ENCODE measurements around the gene ASL. TPM values are rescaled to one million over a fixed set of nuclear protein-coding genes. Genes with fewer than 3 reads are reported as not detected.
A peak's percentile ranks its signal among the peaks of the same experiment; 100 is the strongest.

Gene ASL
- total and polyA plus RNA-seq, 10 of the 15 experiments (the other 5 are each of a cell fraction or from before 2014, with no cell fraction given), result 0.66 to 36.7 (median 28.8) TPM

DNA sequence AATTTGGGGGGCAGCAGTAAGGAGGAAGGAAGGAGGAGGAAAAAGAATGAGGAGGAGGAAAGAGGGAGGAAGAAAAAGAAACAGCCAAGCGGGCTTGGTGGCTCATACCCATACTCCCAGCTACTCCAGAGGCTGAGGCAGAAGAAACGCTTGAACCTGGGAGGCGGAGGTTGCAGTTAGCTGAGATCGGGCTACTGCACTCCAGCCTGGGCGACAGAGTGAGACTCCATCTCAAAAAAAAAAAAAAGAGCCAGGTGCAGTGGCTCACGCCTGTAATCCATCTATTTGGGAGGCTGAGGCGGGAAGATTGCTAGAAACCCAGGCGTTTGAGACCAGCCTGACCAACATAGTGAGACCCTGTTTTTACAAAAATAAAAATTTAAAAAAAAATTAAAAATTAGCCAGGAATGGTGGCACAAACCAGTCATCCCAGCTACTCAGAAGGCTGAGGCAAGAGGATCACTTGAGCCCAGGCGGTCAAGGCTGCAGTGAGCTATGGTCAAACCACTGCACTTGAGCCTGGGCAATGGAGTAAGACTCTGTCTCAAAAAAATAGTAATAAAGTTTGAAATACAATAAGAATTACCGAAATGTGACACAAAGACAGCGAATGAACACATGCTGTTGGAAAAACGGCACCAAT lies 24.9 kb downstream of the ASL start:
- POLR2A ChIA-PET, result no interaction called here
- Histone ChIP-seq H4K20me1 (ENCODE audit: control insufficient read depth, insufficient read depth) (no peaks in the 10 kb centered on the region), H3K4me3 (no peak overlapping the region), H3K4me1 (ENCODE audit: control insufficient read depth, insufficient read depth, low read length) (peaks cover 8% of the 10 kb centered on the region), H3K9ac (ENCODE audit: control insufficient read depth, insufficient read depth, low read length) (no peak overlapping the region; the same call in 1 of the 2 replicates), H3K36me3 (ENCODE audit: control insufficient read depth in 2 of 2, insufficient read depth in 2 of 2, low read length in 1 of 2) (no peaks in the 10 kb centered on the region), H3K4me2 (ENCODE audit: control insufficient read depth, insufficient read depth) (peak overlapping the region; percentile 84; the same call in 1 of the 2 replicates), H3K9me3 (replicated peaks; ENCODE audit: control insufficient read depth, insufficient read depth, low read length) (no peaks in the 10 kb centered on the region), H3K79me2 (ENCODE audit: control insufficient read depth, insufficient read depth, low read length) (no peaks in the 10 kb centered on the region), H2AFZ (ENCODE audit: control insufficient read depth, low read depth, low read length) (peak overlapping the region; percentile 95), H3K27ac (ENCODE audit: control insufficient read depth, insufficient read depth) (no peak overlapping the region), H3K27me3 (replicated peaks in 1 of 2; ENCODE audit: control insufficient read depth in 2 of 2, insufficient read depth in 2 of 2, low read length in 1 of 2) (no peaks in the 10 kb centered on the region)
- no peak for TF ChIP-seq ZNF687 (IDR thresholded peaks at IDR 0.05)
- no peak for TF ChIP-seq PAX8 (IDR thresholded peaks at IDR 0.05)
- no peak for TF ChIP-seq SMARCA5 (IDR thresholded peaks at IDR 0.05)
- TF ChIP-seq MEF2B (IDR thresholded peaks at IDR 0.05; ENCODE audit: partially characterized antibody, poor library complexity, severe bottlenecking), result no peak
- no peak for TF ChIP-seq YY1 (IDR thresholded peaks at IDR 0.05; ENCODE audit: low read depth, low read length)
- TF ChIP-seq STAT3 (IDR thresholded peaks at IDR 0.05; ENCODE audit: low read depth, low read length), result no peak
- TF ChIP-seq ZBTB11 (CRISPR knock-in tag; IDR thresholded peaks at IDR 0.05), result no peak
- no peak for TF ChIP-seq KDM1A (IDR thresholded peaks at IDR 0.05; ENCODE audit: borderline replicate concordance)
- no peak for TF ChIP-seq MYC (IDR thresholded peaks at IDR 0.05; ENCODE audit: insufficient read depth, insufficient read length, insufficient replicate concordance, low read length, severe bottlenecking)
- TF ChIP-seq, protein P1, sequence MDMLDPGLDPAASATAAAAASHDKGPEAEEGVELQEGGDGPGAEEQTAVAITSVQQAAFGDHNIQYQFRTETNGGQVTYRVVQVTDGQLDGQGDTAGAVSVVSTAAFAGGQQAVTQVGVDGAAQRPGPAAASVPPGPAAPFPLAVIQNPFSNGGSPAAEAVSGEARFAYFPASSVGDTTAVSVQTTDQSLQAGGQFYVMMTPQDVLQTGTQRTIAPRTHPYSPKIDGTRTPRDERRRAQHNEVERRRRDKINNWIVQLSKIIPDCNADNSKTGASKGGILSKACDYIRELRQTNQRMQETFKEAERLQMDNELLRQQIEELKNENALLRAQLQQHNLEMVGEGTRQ (IDR thresholded peaks at IDR 0.05; ENCODE audit: borderline replicate concordance, low read depth, low read length), result no peak
- TF ChIP-seq NRF1 (conservative IDR thresholded peaks at IDR 0.05; ENCODE audit: low read depth, low read length), result no peak
- TF ChIP-seq PAX5 (IDR thresholded peaks at IDR 0.05; ENCODE audit: borderline replicate concordance, low read depth, low read length), result no peak
- TF ChIP-seq ZNF274 (IDR thresholded peaks at IDR 0.05; ENCODE audit: insufficient read depth, insufficient read length), result no peak
- no peak for ATAC-seq
- 96% methylated on average over 10 of the region's 12 CpGs for WGBS (ENCODE audit: insufficient coverage, insufficient replicate concordance, low lambda C conversion rate, missing lambda C conversion rate)
- DNase-seq (ENCODE audit: low read depth, low spot score), result no peak
- CTCF ChIA-PET, result no interaction called here
- BruUV-seq (replicated peaks), result no TSS peak
- RAD21 ChIA-PET (ENCODE audit: unreplicated experiment), result no interaction called here
- intact Hi-C loops (cut with micrococcal nuclease; ENCODE audit: unreplicated experiment), result no loop called here
- in situ Hi-C loops (cut with MboI), result no loop called here
- SMC1A ChIA-PET (ENCODE audit: uncharacterized antibody, unreplicated experiment), result no interaction called here
- FAIRE-seq, result no peak

Data from GM12878 (cell line).